ENCODE results near the gene TTLL12.

DNA sequence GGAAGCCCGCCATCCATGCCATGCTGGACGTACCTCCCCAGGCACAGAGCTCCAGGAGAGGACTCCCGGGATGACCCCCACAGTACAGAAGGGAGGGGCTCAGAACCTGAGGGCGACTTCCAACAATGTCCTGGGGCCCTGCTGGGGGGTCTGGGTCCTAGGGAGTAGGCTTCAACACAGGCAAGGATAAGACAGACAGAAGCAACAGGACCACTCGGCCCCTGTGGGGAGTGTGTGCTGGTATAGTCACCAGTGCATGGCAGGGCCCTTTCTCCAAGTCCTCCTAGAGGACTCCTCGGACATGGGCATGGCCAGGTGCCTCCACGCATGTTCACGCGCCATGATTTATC, 16.8 kb downstream of the TTLL12 start:
- TF ChIP-seq POLR2A (IDR thresholded peaks at IDR 0.05; ENCODE audit: low read length) = no peak
- no peak for TF ChIP-seq GATA1 (IDR thresholded peaks at IDR 0.05; ENCODE audit: low read depth, low read length)
